ENCODE results near the gene SMPD4. TPM values are rescaled to one million over a fixed set of nuclear protein-coding genes. Genes with fewer than 3 reads are reported as not detected.
"Not testable (repeated sequence)": the region's sequence is repeated elsewhere in the genome, so short reads cannot be mapped to it uniquely, and the experiment has no call there.

The SMPD4 gene
- total RNA-seq, result 10 to 100 TPM; 48.8 to 51.5 TPM
- 10 to 100 TPM; 26.1 to 41.4 TPM for polyA plus RNA-seq

GRCh38 chr2:130181325-130181879, at the start of gene SMPD4:
Gene SMPD4, minus strand, starts transcription at chr2:130181602. Its CDS starts 5,010 bp downstream, at chr2:130176592.
- H3K36me3 Mint-ChIP-seq, result peaks cover under 1 to 9% of the 10 kb centered on the region in 2 donors
- ChIA-PET CTCF (ENCODE audit: partially characterized antibody) (interaction anchor here (0.8 to 2.4 kb wide), 8 partner anchors 150 to 1311 kb away, joined by 3 to 32 read pairs (median 3); partner anchors contain the start of genes IMP4 and MZT2A), POLR2A (ENCODE audit: partially characterized antibody) (interaction anchor here (0.7 to 5.1 kb wide), 11 partner anchors 11 to 1312 kb away, joined by 3 to 98 read pairs (median 3); partner anchors contain the start of gene IMP4)
- H3K9me3 Mint-ChIP-seq, result no peaks in the 10 kb centered on the region
- Histone ChIP-seq H3K4me3 (ENCODE audit: low read length in 2 of 2) (peak within 1 kb of the TSS; percentile 81 to 97), H3K9me3 (ENCODE audit: control insufficient read depth in 1 of 2, low read length in 2 of 2) (no peaks in the 10 kb centered on the region), H3K27me3 (ENCODE audit: insufficient read depth, low read length) (no peaks in the 10 kb centered on the region), H3K27ac (ENCODE audit: low read depth, low read length) (peak within 1 kb of the TSS; percentile 90), H3K36me3 (ENCODE audit: insufficient read depth, low read length) (no peaks in the 10 kb centered on the region), H3K4me1 (ENCODE audit: insufficient read depth, low read length) (peaks cover 28% of the 10 kb centered on the region)
- H3K27me3 Mint-ChIP-seq, result no peaks in the 10 kb centered on the region
- H3K4me1 Mint-ChIP-seq, result peaks cover 11 to 47% (median 23%) of the 10 kb centered on the region in 4 donors
- H3K4me3 Mint-ChIP-seq, result peak within 1 kb of the TSS; percentile 90 to 97 (median 91)
- H3K27ac Mint-ChIP-seq, result peak within 1 kb of the TSS; percentile 94 to 98 (median 96)
- intact Hi-C loops (cut with micrococcal nuclease), result loop anchor here (1.0 to 5.0 kb wide), 6 partner anchors 37 to 1311 kb away; partner anchors contain the start of genes CCDC74B, IMP4, MZT2A and PLEKHB2
- peak; percentile 97 to 98 (median 98) for DNase-seq

- POLR2A ChIA-PET (ENCODE audit: partially characterized antibody); H3K4me3 Mint-ChIP-seq; DNase-seq; H3K4me1 ChIP-seq (ENCODE audit: insufficient read depth, low read length); H3K27me3 ChIP-seq (ENCODE audit: insufficient read depth, low read length); H3K27me3 Mint-ChIP-seq; H3K9me3 Mint-ChIP-seq; H3K4me1 Mint-ChIP-seq; H3K36me3 ChIP-seq (ENCODE audit: insufficient read depth, low read length); H3K27ac Mint-ChIP-seq; intact Hi-C loops (cut with micrococcal nuclease); H3K4me3 ChIP-seq (ENCODE audit: low read length in 2 of 2); H3K36me3 Mint-ChIP-seq; CTCF ChIA-PET (ENCODE audit: partially characterized antibody); H3K9me3 ChIP-seq (ENCODE audit: control insufficient read depth in 1 of 2, low read length in 2 of 2); H3K27ac ChIP-seq (ENCODE audit: low read depth, low read length): not testable (repeated sequence)
Observed at GRCh38 chr2:130230907-130231306, 49.5 kb upstream of the SMPD4 start.

- H3K27me3 Mint-ChIP-seq; H3K4me1 ChIP-seq (ENCODE audit: insufficient read depth, low read length); CTCF ChIA-PET (ENCODE audit: partially characterized antibody); H3K27me3 ChIP-seq (ENCODE audit: insufficient read depth, low read length); H3K27ac Mint-ChIP-seq; POLR2A ChIA-PET (ENCODE audit: partially characterized antibody); H3K9me3 Mint-ChIP-seq; H3K36me3 Mint-ChIP-seq; intact Hi-C loops (cut with micrococcal nuclease); H3K4me1 Mint-ChIP-seq; H3K36me3 ChIP-seq (ENCODE audit: insufficient read depth, low read length); H3K9me3 ChIP-seq (ENCODE audit: control insufficient read depth in 1 of 2, low read length in 2 of 2); H3K4me3 ChIP-seq (ENCODE audit: low read length in 2 of 2); DNase-seq; H3K27ac ChIP-seq (ENCODE audit: low read depth, low read length): not testable (repeated sequence)
- H3K4me3 Mint-ChIP-seq, result peak overlapping the region in 1 of 8 donors; percentile 20
Observed at GRCh38 chr2:130230376-130230775, 49.0 kb upstream of the SMPD4 start.

GRCh38 chr2:130229161-130229510, 47.7 kb upstream of the SMPD4 start:
- H3K27me3 Mint-ChIP-seq; CTCF ChIA-PET (ENCODE audit: partially characterized antibody); H3K9me3 Mint-ChIP-seq; H3K4me1 Mint-ChIP-seq; H3K27ac ChIP-seq (ENCODE audit: low read depth, low read length); H3K27ac Mint-ChIP-seq; H3K4me1 ChIP-seq (ENCODE audit: insufficient read depth, low read length); H3K36me3 ChIP-seq (ENCODE audit: insufficient read depth, low read length); H3K4me3 Mint-ChIP-seq; intact Hi-C loops (cut with micrococcal nuclease); H3K36me3 Mint-ChIP-seq; H3K9me3 ChIP-seq (ENCODE audit: control insufficient read depth in 1 of 2, low read length in 2 of 2); H3K27me3 ChIP-seq (ENCODE audit: insufficient read depth, low read length); H3K4me3 ChIP-seq (ENCODE audit: low read length in 2 of 2); POLR2A ChIA-PET (ENCODE audit: partially characterized antibody): not testable (repeated sequence)
- peak in 4 of 5 donors; percentile 1 to 56 (median 31) for DNase-seq

GRCh38 chr2:130228467-130229160, 47.2 kb upstream of the SMPD4 start:
- H3K27me3 Mint-ChIP-seq; DNase-seq; POLR2A ChIA-PET (ENCODE audit: partially characterized antibody); H3K4me3 Mint-ChIP-seq; H3K4me3 ChIP-seq (ENCODE audit: low read length in 2 of 2); H3K36me3 Mint-ChIP-seq; H3K4me1 Mint-ChIP-seq; H3K9me3 ChIP-seq (ENCODE audit: control insufficient read depth in 1 of 2, low read length in 2 of 2); H3K27ac ChIP-seq (ENCODE audit: low read depth, low read length); H3K27me3 ChIP-seq (ENCODE audit: insufficient read depth, low read length); intact Hi-C loops (cut with micrococcal nuclease); CTCF ChIA-PET (ENCODE audit: partially characterized antibody); H3K36me3 ChIP-seq (ENCODE audit: insufficient read depth, low read length); H3K4me1 ChIP-seq (ENCODE audit: insufficient read depth, low read length); H3K9me3 Mint-ChIP-seq; H3K27ac Mint-ChIP-seq: not testable (repeated sequence)

- H3K9me3 Mint-ChIP-seq; H3K27ac Mint-ChIP-seq; DNase-seq; H3K36me3 ChIP-seq (ENCODE audit: insufficient read depth, low read length); intact Hi-C loops (cut with micrococcal nuclease); H3K4me3 Mint-ChIP-seq; H3K4me3 ChIP-seq (ENCODE audit: low read length in 2 of 2); H3K4me1 Mint-ChIP-seq; H3K27me3 ChIP-seq (ENCODE audit: insufficient read depth, low read length); H3K4me1 ChIP-seq (ENCODE audit: insufficient read depth, low read length); H3K9me3 ChIP-seq (ENCODE audit: control insufficient read depth in 1 of 2, low read length in 2 of 2); H3K27ac ChIP-seq (ENCODE audit: low read depth, low read length); H3K36me3 Mint-ChIP-seq; CTCF ChIA-PET (ENCODE audit: partially characterized antibody); POLR2A ChIA-PET (ENCODE audit: partially characterized antibody); H3K27me3 Mint-ChIP-seq: not testable (repeated sequence)
Observed at GRCh38 chr2:130228005-130228404, 46.6 kb upstream of the SMPD4 start.

- H3K4me3 Mint-ChIP-seq; intact Hi-C loops (cut with micrococcal nuclease); H3K27me3 ChIP-seq (ENCODE audit: insufficient read depth, low read length); H3K27ac Mint-ChIP-seq; H3K4me1 Mint-ChIP-seq; POLR2A ChIA-PET (ENCODE audit: partially characterized antibody); H3K4me1 ChIP-seq (ENCODE audit: insufficient read depth, low read length); H3K36me3 Mint-ChIP-seq; H3K4me3 ChIP-seq (ENCODE audit: low read length in 2 of 2); H3K27ac ChIP-seq (ENCODE audit: low read depth, low read length); CTCF ChIA-PET (ENCODE audit: partially characterized antibody); H3K36me3 ChIP-seq (ENCODE audit: insufficient read depth, low read length); DNase-seq; H3K9me3 ChIP-seq (ENCODE audit: control insufficient read depth in 1 of 2, low read length in 2 of 2); H3K9me3 Mint-ChIP-seq: not testable (repeated sequence)
- peaks cover 5 to 12% of the 10 kb centered on the region in 2 donors for H3K27me3 Mint-ChIP-seq
Observed at GRCh38 chr2:130222523-130222922, 41.1 kb upstream of the SMPD4 start.

All from CD4-positive, alpha-beta memory T cell (primary cell).